Daoy (cell line): ENCODE results near the gene DMWD. TPM values are rescaled to one million over a fixed set of nuclear protein-coding genes. Genes with fewer than 3 reads are reported as not detected.
"Not testable (repeated sequence)": the region's sequence is repeated elsewhere in the genome, so short reads cannot be mapped to it uniquely, and the experiment has no call there.

Source experiments
- DNase-seq: peaks from one replicate; pipeline ENCODE4 v3.0.0-alpha.2; 2015; ENCODE audit warnings: low read depth
- total RNA-seq: library from RNA; depleted of rRNA; stranded (reverse); fragments of >200 nt; shearing (Covaris generic); gene quantifications from 2 replicates; pipeline ENCODE4 v1.2.3, GENCODE V29; 2014

Gene DMWD
- total RNA-seq, 1 experiment from 2014 or later = 22.1 TPM

- DNase-seq = no peak
Observed at GRCh38 chr19:45816236-45817009, 23.8 kb upstream of the DMWD start.

GRCh38 chr19:45815481-45816216 is 23.0 kb upstream of the DMWD start:
- no peak for DNase-seq

DNA sequence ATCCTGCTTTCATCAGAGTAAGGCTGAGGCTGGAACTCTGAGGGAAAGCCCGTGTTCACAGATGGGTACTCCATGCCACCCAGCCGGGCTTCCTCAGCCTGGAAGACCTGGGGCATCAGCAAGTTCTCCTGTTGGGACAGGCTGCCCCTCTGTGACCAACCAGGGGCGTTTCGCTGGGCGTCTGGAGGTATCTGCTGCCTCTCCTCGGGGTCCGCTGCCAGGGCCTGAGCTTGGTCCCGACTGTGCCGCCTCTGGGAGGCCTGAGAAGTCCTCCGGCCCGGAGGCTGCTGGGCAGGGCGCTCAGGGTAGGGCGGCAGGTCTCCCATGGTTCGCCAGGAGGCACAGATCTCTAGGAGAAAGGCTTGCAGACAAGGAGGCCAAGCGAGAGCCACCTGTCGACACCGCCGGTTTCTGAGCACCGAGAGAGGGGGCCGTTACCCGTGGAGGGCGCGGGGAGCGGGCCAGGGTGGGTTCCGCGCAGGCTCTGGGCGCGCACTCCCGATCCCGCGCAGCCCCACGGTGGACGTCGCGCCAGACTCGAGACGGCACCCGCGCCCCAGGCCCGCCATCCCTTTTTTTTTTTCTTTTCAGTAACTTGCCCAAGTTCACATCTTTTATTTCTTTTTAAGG is 22.3 kb upstream of the DMWD start, which contains the start of gene RSPH6A:
Gene RSPH6A, minus strand, starts transcription at position 458 of the 630 bp plus-strand sequence. Its CDS starts 132 bp downstream, at position 326.
- no peak for DNase-seq

GRCh38 chr19:45814166-45814780 is 21.6 kb upstream of the DMWD start:
- DNase-seq = no peak

GRCh38 chr19:45812297-45812696 is 19.7 kb upstream of the DMWD start:
- no peak for DNase-seq

- DNase-seq = peak; percentile 43
Observed at GRCh38 chr19:45809643-45810159, 17.1 kb upstream of the DMWD start.

DNA sequence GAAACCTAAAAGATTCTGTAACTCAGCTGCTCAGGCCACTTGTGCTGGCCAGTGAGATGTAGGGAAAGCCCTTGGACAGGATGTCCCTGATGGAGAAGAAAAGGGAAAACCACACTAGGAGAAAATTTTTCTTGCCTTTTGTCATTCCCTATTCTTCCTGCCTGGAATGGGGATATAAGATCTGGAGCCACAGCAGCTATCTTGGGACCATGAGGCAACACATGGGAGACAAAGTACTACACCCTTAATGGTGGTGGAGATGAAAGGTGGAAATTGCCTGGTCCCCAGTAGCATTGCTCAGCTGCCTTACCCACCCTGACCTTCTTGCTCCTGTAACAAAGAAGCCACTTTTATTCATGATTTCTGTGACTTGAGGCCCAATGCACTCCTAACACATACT is 13.1 kb upstream of the DMWD start:
- DNase-seq = no peak

- DNase-seq = no peak
Observed at GRCh38 chr19:45804959-45805230, 12.2 kb upstream of the DMWD start.

- DNase-seq = no peak
Observed at GRCh38 chr19:45804140-45804958, 11.7 kb upstream of the DMWD start.

DNA sequence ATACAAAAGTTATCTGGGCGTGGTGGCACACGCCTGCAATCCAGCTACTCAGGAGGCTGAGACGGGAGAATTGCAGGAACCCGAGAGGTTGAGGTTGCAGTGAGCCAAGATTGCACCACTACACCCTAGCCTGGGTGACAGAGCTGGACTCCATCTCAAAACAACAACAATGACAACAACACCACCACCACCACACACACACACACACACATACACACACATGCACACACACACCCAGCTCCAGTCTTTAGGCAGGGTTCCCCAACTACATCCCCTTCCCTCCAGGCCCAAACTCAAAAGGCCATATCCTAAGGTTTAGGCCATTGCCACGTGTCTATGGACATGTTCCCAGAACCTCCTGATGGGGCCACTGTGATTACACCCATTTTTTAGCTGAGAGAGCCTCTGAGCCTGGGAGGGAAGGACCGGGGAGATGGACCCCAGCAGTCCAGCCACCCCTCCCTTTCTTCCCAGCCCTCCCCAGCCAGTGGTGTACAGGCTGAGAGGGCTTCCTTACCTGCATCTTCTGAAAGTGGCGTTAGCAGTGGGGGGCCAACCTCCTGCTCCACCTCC is 9.0 kb upstream of the DMWD start:
- no peak for DNase-seq

DNA sequence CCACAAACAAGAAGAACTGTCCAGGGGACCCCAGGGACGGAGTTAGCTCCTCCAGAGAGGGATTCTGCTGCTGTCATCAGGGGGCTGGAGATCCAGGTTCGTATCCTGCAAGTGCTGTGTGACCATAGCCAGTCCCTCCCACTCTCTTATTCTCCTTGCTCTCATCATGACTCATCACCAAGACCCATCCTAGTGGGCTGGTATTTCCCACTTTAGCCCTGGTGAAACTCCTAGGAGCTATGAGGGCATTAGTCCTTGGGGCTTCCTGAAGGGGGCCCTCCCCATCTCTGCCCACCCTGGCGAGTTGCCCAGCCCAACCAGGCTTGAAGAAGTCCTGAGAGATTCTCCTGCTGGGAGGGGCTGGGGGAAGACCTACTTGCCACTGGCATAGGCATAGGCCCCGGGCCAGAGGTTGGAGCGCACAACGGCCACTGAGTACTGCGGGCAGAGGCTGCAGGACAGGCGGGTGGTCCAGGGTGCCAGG is 7.5 kb upstream of the DMWD start:
- peak; percentile 68 for DNase-seq

DNA sequence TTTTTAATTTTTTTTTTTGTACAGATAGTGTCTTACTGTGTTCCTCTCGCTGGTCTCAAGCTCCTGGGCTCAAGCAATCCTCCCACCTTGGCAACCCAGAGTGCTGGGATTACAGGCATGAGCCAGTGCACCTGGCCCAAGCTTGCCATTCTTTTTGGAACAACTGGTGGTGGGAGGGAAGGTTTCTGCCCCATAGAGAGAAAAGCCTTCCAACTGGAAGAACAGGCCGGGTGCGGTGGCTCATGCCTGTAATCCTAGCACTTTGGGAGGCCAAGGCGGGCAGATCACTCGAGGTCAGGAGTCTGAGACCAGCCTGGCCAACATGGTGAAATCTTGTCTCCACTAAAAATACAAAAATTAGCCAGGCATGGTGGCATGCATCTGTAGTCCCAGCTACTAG is 6.9 kb upstream of the DMWD start:
- DNase-seq = not testable (repeated sequence)

- DNase-seq = peak; percentile 73
Observed at GRCh38 chr19:45798995-45799517, 6.4 kb upstream of the DMWD start.

DNA sequence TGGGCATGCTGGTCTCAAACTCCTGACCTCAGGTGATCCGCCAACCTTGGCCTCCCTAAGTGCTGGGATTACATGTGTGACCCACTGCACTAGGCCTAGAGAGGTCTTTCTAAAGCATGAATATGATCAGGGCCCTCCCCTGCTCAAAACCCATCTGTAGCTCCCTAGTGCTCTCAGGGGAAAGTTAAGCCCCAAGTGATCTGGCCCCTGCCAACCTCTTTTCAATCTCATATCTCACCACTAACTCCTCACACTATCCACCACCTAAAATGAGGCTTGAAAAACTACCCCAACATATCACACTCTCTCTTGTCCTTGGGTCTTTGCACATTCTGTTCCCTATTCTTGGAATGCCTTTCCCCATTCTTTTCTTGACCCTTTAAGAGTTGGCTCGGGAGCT is 2.0 kb upstream of the DMWD start:
- DNase-seq = no peak

- no peak for DNase-seq
Observed at GRCh38 chr19:45793876-45794275, 1.2 kb upstream of the DMWD start.

DNA sequence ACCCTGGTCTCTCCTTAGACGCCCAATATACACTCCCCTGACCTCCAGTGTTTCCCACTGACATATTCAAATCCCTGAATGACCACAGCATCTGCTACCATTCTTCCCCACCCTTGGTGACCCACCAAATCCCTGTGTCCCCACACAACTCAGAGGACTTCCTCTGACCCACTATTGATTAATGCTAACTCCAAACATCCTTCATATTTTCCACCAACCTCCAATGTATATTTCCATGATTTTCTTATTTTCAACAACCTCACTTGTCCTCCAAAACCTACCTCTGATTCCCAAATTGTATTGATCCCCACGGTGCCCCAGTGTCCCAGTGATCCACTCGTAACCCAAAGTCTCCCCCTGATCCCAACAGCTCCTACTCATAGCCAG is 526 bp upstream of the DMWD start:
- no peak for DNase-seq

GRCh38 chr19:45791744-45792469 is 738 bp downstream of the DMWD start:
- DNase-seq = no peak

GRCh38 chr19:45790942-45791341 is 1.7 kb downstream of the DMWD start:
- DNase-seq = no peak

- no peak for DNase-seq
Observed at GRCh38 chr19:45789035-45789786, 3.4 kb downstream of the DMWD start.
